Subcutaneous adipose tissue (tissue), 4 donors: ENCODE measurements around the gene C7. TPM values are rescaled to one million over a fixed set of nuclear protein-coding genes. Genes with fewer than 3 reads are reported as not detected.

Experiments
- total RNA-seq, 4 donors: library from RNA; depleted of rRNA; stranded (reverse); fragments of >200 nt; gene quantifications; one replicate each; pipeline ENCODE4 v1.1.0, GENCODE V29; 2016
- TF ChIP-seq, protein P1 (sequence below): fragments of 450-650 bp; IDR thresholded peaks from one replicate; pipeline ENCODE4 v1.5.1; 2016; ENCODE audit warnings: low read depth, mild to moderate bottlenecking, control low read depth, antibody characterized with exemption, moderate library complexity

Gene C7
- total RNA-seq, 4 donors from 2014 or later: 72.4 to 311 (median 113) TPM

- TF ChIP-seq, protein P1, sequence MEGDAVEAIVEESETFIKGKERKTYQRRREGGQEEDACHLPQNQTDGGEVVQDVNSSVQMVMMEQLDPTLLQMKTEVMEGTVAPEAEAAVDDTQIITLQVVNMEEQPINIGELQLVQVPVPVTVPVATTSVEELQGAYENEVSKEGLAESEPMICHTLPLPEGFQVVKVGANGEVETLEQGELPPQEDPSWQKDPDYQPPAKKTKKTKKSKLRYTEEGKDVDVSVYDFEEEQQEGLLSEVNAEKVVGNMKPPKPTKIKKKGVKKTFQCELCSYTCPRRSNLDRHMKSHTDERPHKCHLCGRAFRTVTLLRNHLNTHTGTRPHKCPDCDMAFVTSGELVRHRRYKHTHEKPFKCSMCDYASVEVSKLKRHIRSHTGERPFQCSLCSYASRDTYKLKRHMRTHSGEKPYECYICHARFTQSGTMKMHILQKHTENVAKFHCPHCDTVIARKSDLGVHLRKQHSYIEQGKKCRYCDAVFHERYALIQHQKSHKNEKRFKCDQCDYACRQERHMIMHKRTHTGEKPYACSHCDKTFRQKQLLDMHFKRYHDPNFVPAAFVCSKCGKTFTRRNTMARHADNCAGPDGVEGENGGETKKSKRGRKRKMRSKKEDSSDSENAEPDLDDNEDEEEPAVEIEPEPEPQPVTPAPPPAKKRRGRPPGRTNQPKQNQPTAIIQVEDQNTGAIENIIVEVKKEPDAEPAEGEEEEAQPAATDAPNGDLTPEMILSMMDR: no peak
Measured at GRCh38 chr5:40972434-40972833, 63.1 kb downstream of the C7 start.

GRCh38 chr5:40973364-40974004 lies 64.2 kb downstream of the C7 start:
- TF ChIP-seq, protein P1: no peak

DNA sequence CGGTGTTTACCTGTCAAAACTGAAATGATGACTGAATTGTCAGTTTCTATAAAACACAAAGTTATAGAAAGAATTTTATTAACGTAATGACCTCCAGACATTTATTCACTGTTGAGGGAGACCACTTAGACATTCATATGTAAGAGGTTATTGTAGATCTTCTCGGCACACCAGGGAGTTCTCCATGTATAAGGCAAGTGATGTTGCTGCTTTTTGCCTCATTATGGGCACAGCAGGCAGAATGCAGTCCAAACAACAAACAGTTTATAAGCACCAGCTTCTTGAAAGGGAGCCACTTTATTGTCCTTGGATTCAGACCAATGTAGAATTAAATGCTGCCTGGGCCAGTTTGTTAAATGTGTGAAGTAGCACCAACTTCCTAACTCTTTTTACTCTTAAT lies 66.7 kb downstream of the C7 start:
- TF ChIP-seq, protein P1: no peak

DNA sequence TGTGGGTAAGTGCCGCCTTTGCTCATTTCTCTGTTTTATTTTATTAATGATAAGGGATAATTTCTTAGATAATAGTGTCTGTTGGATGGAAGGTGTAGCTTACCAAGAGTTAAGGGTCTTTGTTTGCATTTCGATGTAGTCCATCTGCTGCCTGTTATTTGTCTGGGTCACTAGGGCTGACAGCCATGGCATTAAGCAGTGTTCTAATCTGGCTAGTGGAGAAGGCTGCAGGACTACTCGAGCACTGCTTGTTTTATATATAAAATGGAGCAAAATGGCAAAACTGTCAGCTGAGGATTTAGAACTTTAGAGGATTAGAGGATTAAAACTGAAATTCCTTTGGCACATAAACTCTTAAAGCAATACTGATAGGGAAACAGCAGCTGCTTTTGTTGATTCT lies 67.5 kb downstream of the C7 start:
- TF ChIP-seq, protein P1: no peak

DNA sequence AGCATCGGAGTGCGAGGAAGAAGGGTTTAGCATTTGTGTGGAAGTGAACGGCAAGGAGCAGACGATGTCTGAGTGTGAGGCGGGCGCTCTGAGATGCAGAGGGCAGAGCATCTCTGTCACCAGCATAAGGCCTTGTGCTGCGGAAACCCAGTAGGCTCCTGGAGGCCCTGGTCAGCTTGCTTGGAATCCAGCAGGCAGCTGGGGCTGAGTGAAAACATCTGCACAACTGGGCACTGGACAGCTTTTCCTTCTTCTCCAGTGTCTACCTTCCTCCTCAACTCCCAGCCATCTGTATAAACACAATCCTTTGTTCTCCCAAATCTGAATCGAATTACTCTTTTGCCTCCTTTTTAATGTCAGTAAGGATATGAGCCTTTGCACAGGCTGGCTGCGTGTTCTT lies 72.1 kb downstream of the C7 start:
- TF ChIP-seq, protein P1: no peak

GRCh38 chr5:40983781-40984180 lies 74.5 kb downstream of the C7 start:
- TF ChIP-seq, protein P1: no peak

DNA sequence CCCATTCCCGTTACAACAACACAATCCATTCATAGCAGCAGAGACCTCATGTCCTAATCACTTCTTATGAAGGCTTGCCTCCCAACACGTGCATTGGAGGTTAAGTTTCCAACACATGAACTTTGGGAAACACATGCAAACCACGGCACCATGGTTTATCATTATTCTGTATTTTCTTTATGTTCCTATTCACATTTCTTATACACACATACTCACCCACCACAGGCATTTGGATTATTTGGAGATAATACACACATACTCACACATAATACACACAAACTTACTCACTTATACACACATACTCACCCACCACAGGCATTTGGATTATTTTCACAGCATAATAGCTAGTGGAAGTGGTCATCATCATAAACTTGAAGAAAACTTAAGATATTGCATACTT lies 75.6 kb downstream of the C7 start:
- TF ChIP-seq, protein P1: no peak
